ENCODE measurements around the gene NACA2. TPM values are rescaled to one million over a fixed set of nuclear protein-coding genes. Genes with fewer than 3 reads are reported as not detected.
"Not testable (repeated sequence)": the region's sequence is repeated elsewhere in the genome, so short reads cannot be mapped to it uniquely, and the experiment has no call there.

The NACA2 gene
- total RNA-seq, 1 experiment from 2014 or later = not detected

DNA sequence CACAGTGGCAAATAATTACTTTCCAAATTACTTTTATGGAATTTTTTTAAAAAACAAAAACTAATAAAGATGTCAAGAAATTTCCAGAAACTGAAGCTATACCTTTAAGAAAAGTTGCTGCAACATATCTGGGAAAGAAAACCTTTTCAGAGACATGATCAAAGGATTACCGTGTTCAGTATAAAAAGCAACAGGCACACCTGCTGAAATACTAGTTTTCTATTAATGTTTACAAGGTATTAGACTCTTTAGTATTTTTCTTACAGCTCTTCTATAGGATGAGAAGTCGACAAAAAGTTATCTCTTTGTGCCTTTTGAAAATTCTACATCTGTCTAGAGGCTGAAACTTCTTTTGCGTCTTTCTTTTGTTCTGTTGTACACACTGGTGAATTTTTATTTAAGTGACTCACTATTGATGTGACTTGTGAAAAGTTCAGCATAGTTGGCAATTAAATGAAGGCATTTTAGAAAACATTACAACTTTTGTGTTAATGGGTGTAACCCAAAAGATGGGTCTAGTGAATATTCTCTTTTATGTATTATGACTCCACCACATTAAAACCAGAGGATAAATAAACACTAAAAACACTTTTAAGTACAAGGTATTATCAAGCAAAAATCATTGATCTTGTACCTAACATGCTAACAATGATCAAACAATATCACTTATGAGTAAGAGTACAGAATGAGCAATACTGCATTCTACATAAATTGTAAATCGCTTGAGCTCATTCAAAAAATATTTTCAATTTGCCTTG is 23.8 kb downstream of the NACA2 start (continued):
- TF ChIP-seq POLR2AphosphoS5 (IDR thresholded peaks at IDR 0.05; ENCODE audit: low read depth, low read length) (peak; percentile 20; the same call in 1 of the 2 replicates), EGR1 (IDR thresholded peaks at IDR 0.05; ENCODE audit: low read depth) (0 out of 2 replicates have a peak, but pooled peaks have one; percentile 26), SP1 (IDR thresholded peaks at IDR 0.05; ENCODE audit: low read depth) (peak; percentile 97)
- TF ChIP-seq, protein P1, sequence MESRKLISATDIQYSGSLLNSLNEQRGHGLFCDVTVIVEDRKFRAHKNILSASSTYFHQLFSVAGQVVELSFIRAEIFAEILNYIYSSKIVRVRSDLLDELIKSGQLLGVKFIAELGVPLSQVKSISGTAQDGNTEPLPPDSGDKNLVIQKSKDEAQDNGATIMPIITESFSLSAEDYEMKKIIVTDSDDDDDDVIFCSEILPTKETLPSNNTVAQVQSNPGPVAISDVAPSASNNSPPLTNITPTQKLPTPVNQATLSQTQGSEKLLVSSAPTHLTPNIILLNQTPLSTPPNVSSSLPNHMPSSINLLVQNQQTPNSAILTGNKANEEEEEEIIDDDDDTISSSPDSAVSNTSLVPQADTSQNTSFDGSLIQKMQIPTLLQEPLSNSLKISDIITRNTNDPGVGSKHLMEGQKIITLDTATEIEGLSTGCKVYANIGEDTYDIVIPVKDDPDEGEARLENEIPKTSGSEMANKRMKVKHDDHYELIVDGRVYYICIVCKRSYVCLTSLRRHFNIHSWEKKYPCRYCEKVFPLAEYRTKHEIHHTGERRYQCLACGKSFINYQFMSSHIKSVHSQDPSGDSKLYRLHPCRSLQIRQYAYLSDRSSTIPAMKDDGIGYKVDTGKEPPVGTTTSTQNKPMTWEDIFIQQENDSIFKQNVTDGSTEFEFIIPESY (IDR thresholded peaks at IDR 0.05; ENCODE audit: extremely low read depth, insufficient replicate concordance, low read length) = no peak

DNA sequence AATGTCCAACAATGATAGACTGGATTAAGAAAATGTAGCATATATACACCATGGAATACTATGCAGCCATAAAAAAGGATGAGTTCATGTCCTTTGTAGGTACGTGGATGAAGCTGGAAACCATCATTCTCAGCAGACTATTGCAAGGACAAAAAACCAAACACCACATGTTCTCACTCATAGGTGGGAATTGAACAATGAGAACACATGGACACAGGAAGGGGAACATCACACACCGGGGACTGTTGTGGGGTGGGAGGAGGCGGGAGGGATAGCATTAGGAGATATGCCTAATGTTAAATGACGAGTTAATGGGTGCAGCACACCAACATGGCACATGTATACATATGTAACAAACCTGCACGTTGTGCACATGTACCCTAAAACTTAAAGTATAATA is 24.6 kb downstream of the NACA2 start:
- H3K9ac ChIP-seq (ENCODE audit: low read length); H3K4me2 ChIP-seq (ENCODE audit: low read length); BruUV-seq (replicated peaks); H3K4me3 ChIP-seq (replicated peaks in 1 of 2; ENCODE audit: low read depth in 1 of 2, low read length in 2 of 2); H2AFZ ChIP-seq (ENCODE audit: low read depth, low read length, poor library complexity, severe bottlenecking); H3K27me3 ChIP-seq (ENCODE audit: insufficient read depth, low read length); RAD21 ChIA-PET (ENCODE audit: low non-redundant PET in 1 of 2, low total read pairs in 2 of 2, uncharacterized antibody in 2 of 2, unreplicated experiment in 2 of 2); H3K9me3 ChIP-seq (ENCODE audit: control insufficient read depth in 1 of 2, insufficient read depth in 1 of 2, low read depth in 1 of 2, low read length in 2 of 2); ATAC-seq; H3K79me2 ChIP-seq (ENCODE audit: insufficient read depth, low read length); H3K9me2 ChIP-seq (ENCODE audit: insufficient read depth); DNase-seq (ENCODE audit: low read depth, low spot score); H3K36me3 ChIP-seq (ENCODE audit: control insufficient read depth in 1 of 2, insufficient read depth in 2 of 2, low read length in 2 of 2); H4K20me1 ChIP-seq (ENCODE audit: insufficient read depth): not testable (repeated sequence)
- ChIA-PET POLR2A (interaction anchor here (2.4 kb wide), 1 partner anchor 71 kb away, joined by 10 read pairs; no protein-coding TSS in a partner anchor), CTCF (interaction anchor here (1.4 to 1.8 kb wide), 3 partner anchors 153 to 543 kb away, joined by 3 to 5 read pairs (median 4); no protein-coding TSS in a partner anchor)
- intact Hi-C loops (cut with micrococcal nuclease) = loop anchor here (10.0 kb wide), 1 partner anchor 538 kb away; no protein-coding TSS in a partner anchor
- Histone ChIP-seq H3K27ac (ENCODE audit: low read depth, low read length) (peak overlapping the region; percentile 96; the same call in 1 of the 2 replicates), H3K4me1 (ENCODE audit: control insufficient read depth in 1 of 2, insufficient read depth in 2 of 2, low read length in 2 of 2) (peaks cover 38 to 50% of the 10 kb centered on the region in 2 experiments)

DNA sequence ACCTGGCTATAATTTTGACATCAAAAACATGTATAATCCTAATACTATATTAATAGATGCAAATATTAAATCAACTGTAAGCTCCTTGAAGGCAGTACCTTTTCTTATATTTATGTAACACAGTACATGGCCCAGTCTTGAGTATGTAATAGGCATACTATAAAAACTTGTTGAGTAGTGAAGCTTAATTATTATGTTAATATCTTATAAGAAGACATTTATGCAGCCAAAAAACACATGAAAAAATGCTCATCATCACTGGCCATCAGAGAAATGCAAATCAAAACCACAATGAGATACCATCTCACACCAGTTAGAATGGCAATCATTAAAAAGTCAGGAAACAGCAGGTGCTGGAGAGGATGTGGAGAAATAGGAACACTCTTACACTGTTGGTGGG is 25.2 kb downstream of the NACA2 start:
- BruUV-seq (replicated peaks); H3K4me3 ChIP-seq (replicated peaks in 1 of 2; ENCODE audit: low read depth in 1 of 2, low read length in 2 of 2); H3K4me2 ChIP-seq (ENCODE audit: low read length); RAD21 ChIA-PET (ENCODE audit: low non-redundant PET in 1 of 2, low total read pairs in 2 of 2, uncharacterized antibody in 2 of 2, unreplicated experiment in 2 of 2); ATAC-seq; POLR2A ChIA-PET; H3K27me3 ChIP-seq (ENCODE audit: insufficient read depth, low read length); H4K20me1 ChIP-seq (ENCODE audit: insufficient read depth); H3K36me3 ChIP-seq (ENCODE audit: control insufficient read depth in 1 of 2, insufficient read depth in 2 of 2, low read length in 2 of 2); H3K9ac ChIP-seq (ENCODE audit: low read length); H3K9me3 ChIP-seq (ENCODE audit: control insufficient read depth in 1 of 2, insufficient read depth in 1 of 2, low read depth in 1 of 2, low read length in 2 of 2); CTCF ChIA-PET; H3K79me2 ChIP-seq (ENCODE audit: insufficient read depth, low read length); H3K9me2 ChIP-seq (ENCODE audit: insufficient read depth); H2AFZ ChIP-seq (ENCODE audit: low read depth, low read length, poor library complexity, severe bottlenecking); DNase-seq (ENCODE audit: low read depth, low spot score): not testable (repeated sequence)
- Histone ChIP-seq H3K4me1 (ENCODE audit: control insufficient read depth in 1 of 2, insufficient read depth in 2 of 2, low read length in 2 of 2) (peaks cover 41 to 52% of the 10 kb centered on the region in 2 experiments), H3K27ac (ENCODE audit: low read depth, low read length) (peak overlapping the region; percentile 4; the same call in 1 of the 2 replicates)
- intact Hi-C loops (cut with micrococcal nuclease) = loop anchor here (10.0 kb wide), 1 partner anchor 539 kb away; no protein-coding TSS in a partner anchor
